ENCODE measurements around the gene IGIP.

Gene IGIP

GRCh38 chr5:140168371-140168770 is 42.6 kb downstream of the IGIP start:
- H3K36me3 ChIP-seq (ENCODE audit: insufficient read depth, insufficient read length, low read length): no peaks in the 10 kb centered on the region
- H3K4me3 ChIP-seq (ENCODE audit: insufficient read length, low read depth): no peak overlapping the region
- peaks cover 5% of the 10 kb centered on the region for H3K27me3 ChIP-seq (ENCODE audit: insufficient read depth, insufficient read length)
- no peak for TF ChIP-seq SUZ12 (IDR thresholded peaks at IDR 0.05; ENCODE audit: extremely low read depth, insufficient read depth, insufficient read length)
- TF ChIP-seq YY1 (IDR thresholded peaks at IDR 0.05; ENCODE audit: insufficient read depth, insufficient read length): no peak
- TF ChIP-seq ZNF274 (IDR thresholded peaks at IDR 0.05; ENCODE audit: low read depth, low read length): no peak
- no peaks in the 10 kb centered on the region for H3K4me1 ChIP-seq (ENCODE audit: insufficient read depth, insufficient read length)
- no peak overlapping the region for H3K9ac ChIP-seq (ENCODE audit: insufficient read length, low read depth)
- no peaks in the 10 kb centered on the region for H3K9me3 ChIP-seq (ENCODE audit: insufficient read depth, low read length)
- no peak for DNase-seq (ENCODE audit: low read depth, low spot score)

GRCh38 chr5:140169410-140169809 is 43.7 kb downstream of the IGIP start:
- no peak overlapping the region for H3K9ac ChIP-seq (ENCODE audit: insufficient read length, low read depth)
- no peak overlapping the region for H3K4me3 ChIP-seq (ENCODE audit: insufficient read length, low read depth)
- H3K36me3 ChIP-seq (ENCODE audit: insufficient read depth, insufficient read length, low read length): no peaks in the 10 kb centered on the region
- TF ChIP-seq SUZ12 (IDR thresholded peaks at IDR 0.05; ENCODE audit: extremely low read depth, insufficient read depth, insufficient read length) (no peak), ZNF274 (IDR thresholded peaks at IDR 0.05; ENCODE audit: low read depth, low read length) (no peak), YY1 (IDR thresholded peaks at IDR 0.05; ENCODE audit: insufficient read depth, insufficient read length) (no peak)
- no peaks in the 10 kb centered on the region for H3K9me3 ChIP-seq (ENCODE audit: insufficient read depth, low read length)
- no peak for DNase-seq (ENCODE audit: low read depth, low spot score)
- peaks cover 6% of the 10 kb centered on the region for H3K27me3 ChIP-seq (ENCODE audit: insufficient read depth, insufficient read length)
- H3K4me1 ChIP-seq (ENCODE audit: insufficient read depth, insufficient read length): no peaks in the 10 kb centered on the region

DNA sequence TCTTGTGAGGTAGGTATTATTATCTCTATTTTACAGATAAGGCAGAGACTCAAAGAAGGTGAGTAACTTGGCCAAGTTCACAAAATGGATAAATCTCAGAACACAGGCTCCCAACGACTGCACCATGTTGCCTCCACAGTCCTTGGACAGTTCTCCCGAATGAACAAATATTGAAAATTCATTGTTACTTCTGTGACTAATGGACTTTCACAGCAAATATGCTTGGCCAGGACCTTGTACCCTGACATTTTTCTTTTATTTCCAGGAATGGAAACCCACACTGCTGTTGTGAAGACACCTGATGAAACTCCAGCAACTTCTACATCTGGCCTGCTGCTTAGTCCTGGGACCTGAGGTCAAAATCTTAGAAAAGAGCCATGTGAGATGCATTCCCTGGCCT is 46.7 kb downstream of the IGIP start:
- no peak overlapping the region for H3K4me3 ChIP-seq (ENCODE audit: insufficient read length, low read depth)
- no peaks in the 10 kb centered on the region for H3K36me3 ChIP-seq (ENCODE audit: insufficient read depth, insufficient read length, low read length)
- H3K9me3 ChIP-seq (ENCODE audit: insufficient read depth, low read length): no peaks in the 10 kb centered on the region
- H3K27me3 ChIP-seq (ENCODE audit: insufficient read depth, insufficient read length): peaks cover 6% of the 10 kb centered on the region
- DNase-seq (ENCODE audit: low read depth, low spot score): no peak
- peaks cover 2% of the 10 kb centered on the region for H3K4me1 ChIP-seq (ENCODE audit: insufficient read depth, insufficient read length)
- TF ChIP-seq ZNF274 (IDR thresholded peaks at IDR 0.05; ENCODE audit: low read depth, low read length): no peak
- no peak for TF ChIP-seq SUZ12 (IDR thresholded peaks at IDR 0.05; ENCODE audit: extremely low read depth, insufficient read depth, insufficient read length)
- TF ChIP-seq YY1 (IDR thresholded peaks at IDR 0.05; ENCODE audit: insufficient read depth, insufficient read length): no peak
- no peak overlapping the region for H3K9ac ChIP-seq (ENCODE audit: insufficient read length, low read depth)

- no peak for TF ChIP-seq ZNF274 (IDR thresholded peaks at IDR 0.05; ENCODE audit: low read depth, low read length)
- TF ChIP-seq SUZ12 (IDR thresholded peaks at IDR 0.05; ENCODE audit: extremely low read depth, insufficient read depth, insufficient read length): no peak
- no peak for TF ChIP-seq YY1 (IDR thresholded peaks at IDR 0.05; ENCODE audit: insufficient read depth, insufficient read length)
- Histone ChIP-seq H3K36me3 (ENCODE audit: insufficient read depth, insufficient read length, low read length) (no peaks in the 10 kb centered on the region), H3K4me3 (ENCODE audit: insufficient read length, low read depth) (no peak overlapping the region), H3K4me1 (ENCODE audit: insufficient read depth, insufficient read length) (peaks cover 2% of the 10 kb centered on the region), H3K27me3 (ENCODE audit: insufficient read depth, insufficient read length) (peaks cover 6% of the 10 kb centered on the region), H3K9me3 (ENCODE audit: insufficient read depth, low read length) (no peaks in the 10 kb centered on the region), H3K9ac (ENCODE audit: insufficient read length, low read depth) (no peak overlapping the region)
- no peak for DNase-seq (ENCODE audit: low read depth, low spot score)
These were observed 48.3 kb downstream of the IGIP start for GRCh38 chr5:140174014-140174413.

GRCh38 chr5:140174465-140175366 is 49.0 kb downstream of the IGIP start, which contains the start of gene CYSTM1:
CYSTM1 (plus strand) TSS chr5:140175188; CDS start chr5:140194466, 19,278 bp downstream.
- Histone ChIP-seq H3K36me3 (ENCODE audit: insufficient read depth, insufficient read length, low read length) (no peaks in the 10 kb centered on the region), H3K27me3 (ENCODE audit: insufficient read depth, insufficient read length) (peaks cover 6% of the 10 kb centered on the region), H3K9ac (ENCODE audit: insufficient read length, low read depth) (peak within 1 kb of the TSS; percentile 90), H3K9me3 (ENCODE audit: insufficient read depth, low read length) (no peaks in the 10 kb centered on the region), H3K4me1 (ENCODE audit: insufficient read depth, insufficient read length) (peaks cover 2% of the 10 kb centered on the region), H3K4me3 (ENCODE audit: insufficient read length, low read depth) (peak within 1 kb of the TSS; percentile 78)
- TF ChIP-seq SUZ12 (IDR thresholded peaks at IDR 0.05; ENCODE audit: extremely low read depth, insufficient read depth, insufficient read length): no peak
- DNase-seq (ENCODE audit: low read depth, low spot score): peak; percentile 94

DNA sequence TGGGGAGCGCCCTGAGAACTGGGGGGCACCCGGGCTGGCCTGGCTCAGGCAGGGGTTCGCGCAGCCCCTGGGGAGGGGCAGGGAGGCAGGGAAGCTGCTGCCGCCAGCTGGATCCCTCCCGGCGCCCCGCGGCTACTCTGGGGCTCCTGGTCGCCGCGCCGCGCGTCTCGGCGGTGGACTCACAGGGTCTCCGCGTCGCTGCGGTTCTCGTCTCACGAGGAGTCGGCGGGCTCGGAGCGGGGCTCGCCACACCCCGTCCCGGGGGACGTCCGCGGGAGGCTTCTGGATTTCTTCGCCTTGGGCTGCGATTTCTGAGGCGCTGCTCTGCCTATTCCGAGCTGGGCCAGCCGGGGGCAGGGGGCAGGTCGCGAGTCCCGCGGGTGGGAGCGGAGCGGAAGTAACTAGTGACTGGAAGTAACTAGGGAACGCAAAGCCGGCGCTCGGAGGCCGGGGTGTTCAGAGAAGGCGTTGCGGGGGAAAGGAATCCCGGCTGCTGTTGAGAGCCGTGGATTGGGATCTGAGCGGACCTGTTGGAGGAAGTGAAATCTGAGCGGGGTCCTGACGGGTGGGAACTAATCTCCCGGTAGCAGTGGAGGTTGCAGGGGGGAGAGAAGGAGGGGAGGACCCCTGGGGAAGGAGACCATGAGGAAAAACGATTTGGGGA is 49.8 kb downstream of the IGIP start:
- peak; percentile 20 for DNase-seq (ENCODE audit: low read depth, low spot score)
- H3K9ac ChIP-seq (ENCODE audit: insufficient read length, low read depth): peak overlapping the region; percentile 90
- no peaks in the 10 kb centered on the region for H3K9me3 ChIP-seq (ENCODE audit: insufficient read depth, low read length)
- peaks cover 2% of the 10 kb centered on the region for H3K4me1 ChIP-seq (ENCODE audit: insufficient read depth, insufficient read length)
- H3K36me3 ChIP-seq (ENCODE audit: insufficient read depth, insufficient read length, low read length): no peaks in the 10 kb centered on the region
- H3K27me3 ChIP-seq (ENCODE audit: insufficient read depth, insufficient read length): peaks cover 6% of the 10 kb centered on the region
- H3K4me3 ChIP-seq (ENCODE audit: insufficient read length, low read depth): peak overlapping the region; percentile 78
- TF ChIP-seq YY1 (IDR thresholded peaks at IDR 0.05; ENCODE audit: insufficient read depth, insufficient read length): no peak
- no peak for TF ChIP-seq ZNF274 (IDR thresholded peaks at IDR 0.05; ENCODE audit: low read depth, low read length)
- TF ChIP-seq SUZ12 (IDR thresholded peaks at IDR 0.05; ENCODE audit: extremely low read depth, insufficient read depth, insufficient read length): no peak

GRCh38 chr5:140176031-140176387 is 50.3 kb downstream of the IGIP start:
- Histone ChIP-seq H3K36me3 (ENCODE audit: insufficient read depth, insufficient read length, low read length) (no peaks in the 10 kb centered on the region), H3K9me3 (ENCODE audit: insufficient read depth, low read length) (no peaks in the 10 kb centered on the region), H3K4me3 (ENCODE audit: insufficient read length, low read depth) (peak overlapping the region; percentile 78), H3K27me3 (ENCODE audit: insufficient read depth, insufficient read length) (peaks cover 6% of the 10 kb centered on the region), H3K4me1 (ENCODE audit: insufficient read depth, insufficient read length) (peaks cover 2% of the 10 kb centered on the region), H3K9ac (ENCODE audit: insufficient read length, low read depth) (peak overlapping the region; percentile 90)
- TF ChIP-seq ZNF274 (IDR thresholded peaks at IDR 0.05; ENCODE audit: low read depth, low read length): no peak
- no peak for TF ChIP-seq SUZ12 (IDR thresholded peaks at IDR 0.05; ENCODE audit: extremely low read depth, insufficient read depth, insufficient read length)
- TF ChIP-seq YY1 (IDR thresholded peaks at IDR 0.05; ENCODE audit: insufficient read depth, insufficient read length): no peak
- DNase-seq (ENCODE audit: low read depth, low spot score): no peak

Measured in NT2/D1 (cell line).